PFSK-1 (cell line): ENCODE measurements around the gene TMPRSS4.

ENCODE experiments used
- FOXP2 ChIP-seq: optimal IDR thresholded peaks from 2 replicates; pipeline ENCODE3; 2011; ENCODE audit warnings: borderline replicate concordance, control low read depth, inconsistent platforms; ENCODE audit not compliant: insufficient read depth; ENCODE audit errors: extremely low read length, extremely low read depth
- POLR2AphosphoS5 ChIP-seq: IDR thresholded peaks from 2 replicates; pipeline ENCODE4 v1.6.1; 2012; ENCODE audit warnings: low read depth, mild to moderate bottlenecking, control low read depth, low read length, moderate library complexity
- REST ChIP-seq, 2 experiments: IDR thresholded peaks; 2 replicates each; pipeline versions ENCODE4 v1.6.1 to v1.8.0; 2011 to 2012; ENCODE audit warnings: low read depth in 2 of 2, low read length in 2 of 2, control low read depth in 1 of 2, inconsistent platforms in 1 of 2, mild to moderate bottlenecking in 1 of 2, moderate library complexity in 1 of 2; ENCODE audit not compliant: insufficient read depth in 1 of 2
- SIN3A ChIP-seq: IDR thresholded peaks from 2 replicates; pipeline ENCODE4 v1.6.1; 2012; ENCODE audit warnings: mild to moderate bottlenecking, low read length, moderate library complexity, borderline replicate concordance; ENCODE audit not compliant: insufficient read depth
- TAF1 ChIP-seq: IDR thresholded peaks from 2 replicates; pipeline ENCODE4 v1.6.1; 2012; ENCODE audit warnings: low read length, control low read depth, borderline replicate concordance; ENCODE audit not compliant: insufficient read depth

GRCh38 chr11:118167253-118167652 is 90.4 kb downstream of the TMPRSS4 start:
- TF ChIP-seq SIN3A (no peak), POLR2AphosphoS5 (no peak), REST (IDR thresholded peaks at IDR 0.05; ENCODE audit: insufficient read depth in 1 of 2, low read depth in 2 of 2, low read length in 2 of 2) (no peak), TAF1 (no peak), FOXP2 (no peak)
